Measurements from ENCODE around the gene ADGRG2. TPM values are rescaled to one million over a fixed set of nuclear protein-coding genes. Genes with fewer than 3 reads are reported as not detected.

Gene ADGRG2
- total and polyA plus RNA-seq, 2 donors (not counting 1 experiment from before 2014, with no cell fraction given) = under 0.01 to 0.05 TPM

- no peaks in the 10 kb centered on the region for H3K9me3 ChIP-seq (ENCODE audit: control insufficient read depth, insufficient read depth, low read depth, low read length)
- peaks cover 2% of the 10 kb centered on the region for H3K4me1 ChIP-seq (ENCODE audit: control insufficient read depth, extremely low read depth, insufficient read depth, low read length)
- no peak overlapping the region for H3K4me3 ChIP-seq (replicated peaks in 1 of 4; ENCODE audit: control extremely low read depth in 1 of 4, insufficient read depth in 1 of 4, low read depth in 3 of 4, low read length in 4 of 4)
- H4K20me1 ChIP-seq (ENCODE audit: control insufficient read depth, extremely low read depth, insufficient read depth, low read length) = no peaks in the 10 kb centered on the region
- H3K4me2 ChIP-seq (ENCODE audit: extremely low read depth, insufficient read depth, low read length) = no peak overlapping the region
- no peak for DNase-seq (ENCODE audit: low read depth in 2 of 2)
- H3K27ac ChIP-seq (ENCODE audit: insufficient read depth, low read length) = no peak overlapping the region
- H2AFZ ChIP-seq (ENCODE audit: low read length) = no peak overlapping the region
- no peaks in the 10 kb centered on the region for H3K79me2 ChIP-seq (ENCODE audit: control insufficient read depth, insufficient read depth, low read length)
- no peaks in the 10 kb centered on the region for H3K27me3 ChIP-seq (ENCODE audit: control insufficient read depth, insufficient read depth, low read length)
- H3K36me3 ChIP-seq (ENCODE audit: control insufficient read depth, insufficient read depth, low read length) = no peaks in the 10 kb centered on the region
- no peak overlapping the region for H3K9ac ChIP-seq (ENCODE audit: insufficient read depth, low read length)
- TF ChIP-seq EZH2 (IDR thresholded peaks at IDR 0.05; ENCODE audit: low read length, missing control alignments) (no peak), CTCF (conservative IDR thresholded peaks at IDR 0.05 in 1 of 2, IDR thresholded peaks at IDR 0.05 in 1 of 2; ENCODE audit: low read depth in 1 of 2, low read length in 2 of 2) (no peak)
These were observed 114.4 kb downstream of the ADGRG2 start for GRCh38 chrX:19007868-19008267.

GRCh38 chrX:19007011-19007410, 115.3 kb downstream of the ADGRG2 start:
- Histone ChIP-seq H3K27me3 (ENCODE audit: control insufficient read depth, insufficient read depth, low read length) (no peaks in the 10 kb centered on the region), H3K4me3 (replicated peaks in 1 of 4; ENCODE audit: control extremely low read depth in 1 of 4, insufficient read depth in 1 of 4, low read depth in 3 of 4, low read length in 4 of 4) (no peak overlapping the region), H4K20me1 (ENCODE audit: control insufficient read depth, extremely low read depth, insufficient read depth, low read length) (no peaks in the 10 kb centered on the region), H3K4me1 (ENCODE audit: control insufficient read depth, extremely low read depth, insufficient read depth, low read length) (peaks cover 2% of the 10 kb centered on the region), H2AFZ (ENCODE audit: low read length) (no peak overlapping the region), H3K4me2 (ENCODE audit: extremely low read depth, insufficient read depth, low read length) (no peak overlapping the region), H3K9ac (ENCODE audit: insufficient read depth, low read length) (no peak overlapping the region), H3K79me2 (ENCODE audit: control insufficient read depth, insufficient read depth, low read length) (no peaks in the 10 kb centered on the region), H3K27ac (ENCODE audit: insufficient read depth, low read length) (no peak overlapping the region), H3K9me3 (ENCODE audit: control insufficient read depth, insufficient read depth, low read depth, low read length) (no peaks in the 10 kb centered on the region), H3K36me3 (ENCODE audit: control insufficient read depth, insufficient read depth, low read length) (no peaks in the 10 kb centered on the region)
- TF ChIP-seq EZH2 (IDR thresholded peaks at IDR 0.05; ENCODE audit: low read length, missing control alignments) (no peak), CTCF (conservative IDR thresholded peaks at IDR 0.05 in 1 of 2, IDR thresholded peaks at IDR 0.05 in 1 of 2; ENCODE audit: low read depth in 1 of 2, low read length in 2 of 2) (no peak)
- no peak for DNase-seq (ENCODE audit: low read depth in 2 of 2)

- Histone ChIP-seq H3K4me3 (replicated peaks in 1 of 4; ENCODE audit: control extremely low read depth in 1 of 4, insufficient read depth in 1 of 4, low read depth in 3 of 4, low read length in 4 of 4) (no peak overlapping the region), H3K27ac (ENCODE audit: insufficient read depth, low read length) (no peak overlapping the region), H2AFZ (ENCODE audit: low read length) (no peak overlapping the region), H3K36me3 (ENCODE audit: control insufficient read depth, insufficient read depth, low read length) (no peaks in the 10 kb centered on the region), H3K9ac (ENCODE audit: insufficient read depth, low read length) (no peak overlapping the region), H3K27me3 (ENCODE audit: control insufficient read depth, insufficient read depth, low read length) (no peaks in the 10 kb centered on the region), H3K4me1 (ENCODE audit: control insufficient read depth, extremely low read depth, insufficient read depth, low read length) (peaks cover 2% of the 10 kb centered on the region), H3K4me2 (ENCODE audit: extremely low read depth, insufficient read depth, low read length) (no peak overlapping the region), H3K79me2 (ENCODE audit: control insufficient read depth, insufficient read depth, low read length) (no peaks in the 10 kb centered on the region), H3K9me3 (ENCODE audit: control insufficient read depth, insufficient read depth, low read depth, low read length) (no peaks in the 10 kb centered on the region), H4K20me1 (ENCODE audit: control insufficient read depth, extremely low read depth, insufficient read depth, low read length) (no peaks in the 10 kb centered on the region)
- TF ChIP-seq EZH2 (IDR thresholded peaks at IDR 0.05; ENCODE audit: low read length, missing control alignments) (no peak), CTCF (conservative IDR thresholded peaks at IDR 0.05 in 1 of 2, IDR thresholded peaks at IDR 0.05 in 1 of 2; ENCODE audit: low read depth in 1 of 2, low read length in 2 of 2) (no peak)
- DNase-seq (ENCODE audit: low read depth in 2 of 2) = no peak
These were observed 116.4 kb downstream of the ADGRG2 start for GRCh38 chrX:19005909-19006308.

All from fibroblast of lung (primary cell).